HepG2 (cell line): ENCODE results near the gene RIMKLB. TPM values are rescaled to one million over a fixed set of nuclear protein-coding genes. Genes with fewer than 3 reads are reported as not detected.

ENCODE experiments used
- ATAC-seq: fragments of 200-7000 bp; cut with Tn5 transposase; 3 replicates; pipeline ENCODE4 v1.9.1; 2020; ENCODE audit warnings: mild to moderate bottlenecking, moderate library complexity
- BruUV-seq: library from RNA; stranded (reverse); fragments of 400-500 nt; replicated peaks from 2 replicates; lab custom pipeline; 2021; lab: Mats Ljungman, UMichigan
- CTCF ChIA-PET: fragments of 300-600 bp; formaldehyde crosslinking; extraction: SDS; loops from one replicate; lab custom pipeline; 2021; ENCODE audit warnings: low total read pairs, inconsistent platforms, low intra/inter-chr PET ratio; lab: Yijun Ruan, JAX
- POLR2A ChIA-PET: fragments of 350-600 bp; sonication (Branson Sonifier 250); formaldehyde crosslinking; loops from one replicate; lab custom pipeline; 2020; ENCODE audit warnings: antibody characterized with exemption, inconsistent platforms; lab: Yijun Ruan, JAX
- DNase-seq: peaks from one replicate; pipeline ENCODE4 v3.0.0-alpha.2; 2015; ENCODE audit warnings: low spot score
- FAIRE-seq: peaks from 3 replicates; lab custom pipeline; 2011; peaks lifted over from hg19 to GRCh38; lab: Jason Lieb, UNC
- H2AFZ ChIP-seq: one replicate; pipeline ENCODE4 v1.6.1; 2011; ENCODE audit warnings: low read length, inconsistent platforms
- H3K27ac ChIP-seq: fragments of 300-600 bp; 3 replicates; pipeline ENCODE4 v1.8.0; 2011; ENCODE audit warnings: mixed run types, mild to moderate bottlenecking, mixed read lengths, low read length, inconsistent platforms; ENCODE audit not compliant: insufficient read depth; ENCODE audit errors: extremely low read length
- H3K27me3 ChIP-seq, 2 experiments: fragments of 200-600 bp in 1 of 2; 2 replicates in 1 of 2; 3 replicates in 1 of 2; pipeline versions ENCODE4 v1.6.0 to v1.8.0; 2011; ENCODE audit warnings: low read length in 2 of 2, mild to moderate bottlenecking in 2 of 2, moderate library complexity in 2 of 2, inconsistent platforms in 1 of 2; ENCODE audit not compliant: insufficient read depth in 2 of 2, control insufficient read depth in 1 of 2
- H3K36me3 ChIP-seq, 2 experiments: fragments of 200-600 bp in 1 of 2; replicated peaks in 1 of 2; 2 replicates in 1 of 2; 3 replicates in 1 of 2; pipeline versions ENCODE4 v1.5.1 to v1.8.0; 2011; ENCODE audit warnings: low read length in 2 of 2, inconsistent platforms in 1 of 2; ENCODE audit not compliant: insufficient read depth in 2 of 2, control insufficient read depth in 1 of 2
- H3K4me1 ChIP-seq: 2 replicates; pipeline ENCODE4 v1.5.1; 2012; ENCODE audit warnings: low read length, inconsistent platforms; ENCODE audit not compliant: insufficient read depth
- H3K4me2 ChIP-seq: 2 replicates; pipeline ENCODE4 v1.6.0; 2011; ENCODE audit warnings: low read depth, low read length, inconsistent platforms
- H3K4me3 ChIP-seq, 3 experiments: fragments of 200-600 bp in 1 of 3; sonication (generic), shearing (Covaris generic) in 1 of 3; replicated peaks in 1 of 3; 2 replicates each; pipeline ENCODE4 v1.5.1; 2011 to 2016; ENCODE audit warnings: low read length in 3 of 3, inconsistent platforms in 2 of 3, low read depth in 2 of 3, mild to moderate bottlenecking in 2 of 3, control low read depth in 1 of 3, mixed read lengths in 1 of 3; ENCODE audit not compliant: insufficient read depth in 1 of 3
- H3K79me2 ChIP-seq: one replicate; pipeline ENCODE4 v1.6.1; 2011; ENCODE audit warnings: low read length, inconsistent platforms; ENCODE audit not compliant: insufficient read depth
- H3K9ac ChIP-seq: 2 replicates; pipeline ENCODE4 v1.6.0; 2011; ENCODE audit warnings: mild to moderate bottlenecking, low read depth, low read length, inconsistent platforms; ENCODE audit not compliant: insufficient read depth
- H3K9me3 ChIP-seq: 2 replicates; pipeline ENCODE4 v1.5.1; 2012; ENCODE audit warnings: mild to moderate bottlenecking, low read length
- H4K20me1 ChIP-seq: 2 replicates; pipeline ENCODE4 v1.6.0; 2011; ENCODE audit warnings: inconsistent platforms, mild to moderate bottlenecking, low read length, moderate library complexity; ENCODE audit not compliant: insufficient read depth
- MED1 ChIP-seq: sonication (generic); formaldehyde crosslinking; IDR thresholded peaks from 2 replicates; pipeline ENCODE4 v1.4.0; 2020; ENCODE audit warnings: missing genetic modification reagents
- MYC ChIP-seq: sonication (generic); formaldehyde crosslinking; IDR thresholded peaks from 2 replicates; pipeline ENCODE4 v1.9.0; 2021; ENCODE audit warnings: missing genetic modification reagents, borderline replicate concordance
- PITX1 ChIP-seq: sonication (generic); formaldehyde crosslinking; IDR thresholded peaks from 2 replicates; pipeline ENCODE4 v1.5.1; 2020; ENCODE audit warnings: mild to moderate bottlenecking, missing genetic modification reagents
- THYN1 ChIP-seq: sonication (generic); formaldehyde crosslinking; IDR thresholded peaks from 2 replicates; pipeline ENCODE4 v1.8.1; 2023; ENCODE audit warnings: low read depth, mild to moderate bottlenecking, moderate library complexity, missing genetic modification reagents, borderline replicate concordance
- ZNF180 ChIP-seq: sonication (generic); formaldehyde crosslinking; IDR thresholded peaks from 2 replicates; pipeline ENCODE4 v1.4.0; 2020; ENCODE audit warnings: low read depth, missing genetic modification reagents, borderline replicate concordance
- ZNF234 ChIP-seq: sonication (generic); formaldehyde crosslinking; conservative IDR thresholded peaks from 2 replicates; pipeline ENCODE4 v1.5.1; 2020; ENCODE audit warnings: mild to moderate bottlenecking, missing genetic modification reagents
- ZNF30 ChIP-seq: sonication (generic); formaldehyde crosslinking; IDR thresholded peaks from 2 replicates; pipeline ENCODE4 v1.5.0; 2020; ENCODE audit warnings: mild to moderate bottlenecking, missing genetic modification reagents
- WGBS: methylation state at CpG from one replicate; pipeline ENCODE4 v1.1.6; 2017; ENCODE audit warnings: low lambda C conversion rate; 5-methylcytosine and 5-hydroxymethylcytosine counted together
- in situ Hi-C: cut with HindIII; loops from 2 replicates; pipeline ENCODE4 v1.10.0; 2017; ENCODE audit warnings: low pct_unique_long_range_greater_than_20kb; ENCODE audit not compliant: extremely low pct_ligation_motif_present
- intact Hi-C: fragments of 100-400 bp; cut with micrococcal nuclease; formaldehyde crosslinking; loops from one replicate; pipeline ENCODE4 v1.10.0; 2022; ENCODE audit not compliant: unreplicated experiment
- polyA plus RNA-seq, 8 experiments: library from polyadenylated mRNA; depleted of rRNA in 3 of 8; stranded (reverse) in 7 of 8; unstranded in 1 of 8; fragments of >200 nt; fragmentation: Illumina TruSeq in 4 of 8; extraction: Trizol in 4 of 8; gene quantifications; 2 replicates each; pipeline versions ENCODE4 v1.2.1 to v1.2.3, GENCODE V29; 2011 to 2016; ENCODE audit warnings: low read depth in 4 of 8, missing spikeins in 1 of 8, mixed read lengths in 1 of 8; ENCODE audit not compliant: insufficient read depth in 1 of 8
- total RNA-seq, 5 experiments: library from RNA; depleted of rRNA; stranded (reverse); fragments of >200 nt; fragmentation: Illumina TruSeq; extraction: Trizol; gene quantifications; 2 replicates each; pipeline ENCODE4 v1.2.3, GENCODE V29; 2016; ENCODE audit warnings: low read depth in 1 of 5
- TF ChIP-seq, protein P1 (sequence below): sonication (generic); formaldehyde crosslinking; IDR thresholded peaks from 2 replicates; pipeline ENCODE4 v1.5.1; 2020; ENCODE audit warnings: mild to moderate bottlenecking, moderate library complexity, missing genetic modification reagents

The RIMKLB gene
- total and polyA plus RNA-seq, 2 of the 13 experiments (the other 11 are each of a cell fraction or from before 2014, with no cell fraction given), result 0.33 to 0.40 TPM

DNA sequence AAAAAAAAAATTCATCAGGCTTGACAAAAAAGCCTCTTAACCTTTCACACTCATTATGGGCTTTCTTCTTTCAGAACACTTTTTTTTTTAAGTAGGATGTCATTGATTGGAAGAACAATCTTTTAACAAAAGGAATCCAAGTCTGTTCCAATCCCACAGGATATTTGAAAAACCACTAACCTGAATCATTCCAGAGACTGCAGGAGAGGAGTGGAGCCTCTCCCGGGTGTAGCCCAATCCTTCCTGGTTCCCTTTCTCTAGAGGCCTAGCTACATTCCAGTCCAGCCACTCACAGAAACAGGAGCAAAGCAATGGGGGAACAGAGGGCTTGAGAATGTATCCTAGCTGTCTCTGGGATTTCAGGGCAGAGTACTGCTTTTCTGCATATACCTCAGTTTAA lies 39.4 kb upstream of the RIMKLB start (continued):
- TF ChIP-seq, protein P1, sequence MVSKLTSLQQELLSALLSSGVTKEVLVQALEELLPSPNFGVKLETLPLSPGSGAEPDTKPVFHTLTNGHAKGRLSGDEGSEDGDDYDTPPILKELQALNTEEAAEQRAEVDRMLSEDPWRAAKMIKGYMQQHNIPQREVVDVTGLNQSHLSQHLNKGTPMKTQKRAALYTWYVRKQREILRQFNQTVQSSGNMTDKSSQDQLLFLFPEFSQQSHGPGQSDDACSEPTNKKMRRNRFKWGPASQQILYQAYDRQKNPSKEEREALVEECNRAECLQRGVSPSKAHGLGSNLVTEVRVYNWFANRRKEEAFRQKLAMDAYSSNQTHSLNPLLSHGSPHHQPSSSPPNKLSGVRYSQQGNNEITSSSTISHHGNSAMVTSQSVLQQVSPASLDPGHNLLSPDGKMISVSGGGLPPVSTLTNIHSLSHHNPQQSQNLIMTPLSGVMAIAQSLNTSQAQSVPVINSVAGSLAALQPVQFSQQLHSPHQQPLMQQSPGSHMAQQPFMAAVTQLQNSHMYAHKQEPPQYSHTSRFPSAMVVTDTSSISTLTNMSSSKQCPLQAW (CRISPR knock-in tag), result no peak

DNA sequence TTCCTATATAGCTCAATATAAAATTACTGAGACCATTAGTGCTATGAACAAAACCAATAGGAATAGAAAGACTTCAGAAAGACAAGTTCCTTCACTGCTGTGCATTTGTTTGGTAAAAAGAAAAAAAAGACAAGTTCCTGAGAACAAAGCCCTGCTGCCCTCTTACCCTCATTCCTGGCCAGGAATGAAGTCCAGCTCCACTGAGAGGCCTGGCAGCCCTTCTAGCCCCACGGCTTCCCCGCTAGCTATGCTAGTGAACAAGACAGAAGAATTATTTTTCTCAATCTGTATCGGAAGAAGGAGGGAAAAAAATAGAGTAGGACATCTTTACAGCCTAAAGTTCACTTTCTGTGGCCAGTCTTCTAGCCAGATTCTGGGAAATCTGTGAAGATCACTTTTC lies 36.8 kb upstream of the RIMKLB start:
- Histone ChIP-seq H3K4me3 (no peak overlapping the region), H4K20me1 (no peaks in the 10 kb centered on the region), H3K9me3 (no peaks in the 10 kb centered on the region), H3K4me2 (no peak overlapping the region), H3K79me2 (no peaks in the 10 kb centered on the region), H3K9ac (no peak overlapping the region), H3K27ac (no peak overlapping the region), H3K4me1 (no peaks in the 10 kb centered on the region), H3K36me3 (no peaks in the 10 kb centered on the region), H3K27me3 (peaks cover 0 to 10% of the 10 kb centered on the region in 2 experiments; a peak in 3 of 5 replicates), H2AFZ (no peak overlapping the region)
- CTCF ChIA-PET, result no interaction called here
- TF ChIP-seq ZNF30 (CRISPR knock-in tag), result no peak
- TF ChIP-seq ZNF234, result no peak
- no peak for TF ChIP-seq THYN1 (CRISPR knock-in tag)
- TF ChIP-seq MED1, result no peak
- TF ChIP-seq ZNF180 (CRISPR knock-in tag), result no peak
- no peak for TF ChIP-seq MYC (CRISPR knock-in tag)
- TF ChIP-seq PITX1, result no peak
- WGBS, result 22% methylated on average over 3 of the region's 3 CpGs
- FAIRE-seq (no peak), DNase-seq (no peak), ATAC-seq (no peak)
- BruUV-seq, result no TSS peak
- POLR2A ChIA-PET, result no interaction called here
- intact Hi-C loops, result no loop called here
- in situ Hi-C loops, result no loop called here
